Esophagus muscularis mucosa (tissue), 4 donors: ENCODE results near the gene RRAGC.

Source experiments
- CTCF ChIP-seq, 3 experiments: fragments of 200-600 bp in 2 of 3; fragments of 450-650 bp in 1 of 3; sonication (generic) in 2 of 3; IDR thresholded peaks; one replicate each; pipeline ENCODE4 v1.5.1; 2017 to 2019; ENCODE audit warnings: antibody characterized with exemption in 3 of 3, mild to moderate bottlenecking in 2 of 3, moderate library complexity in 1 of 3
- EP300 ChIP-seq: sonication (generic); formaldehyde crosslinking; IDR thresholded peaks from one replicate; pipeline ENCODE4 v1.6.1; 2017; ENCODE audit warnings: antibody characterized with exemption
- POLR2A ChIP-seq: fragments of 450-650 bp; IDR thresholded peaks from one replicate; pipeline ENCODE4 v1.6.1; 2017; ENCODE audit warnings: antibody characterized with exemption, moderate library complexity, mild to moderate bottlenecking, low read depth
- POLR2AphosphoS5 ChIP-seq, 2 donors: sonication (generic); formaldehyde crosslinking; IDR thresholded peaks; one replicate each; pipeline ENCODE4 v1.6.1; 2017; ENCODE audit warnings: antibody characterized with exemption in 2 of 2

- no peak for TF ChIP-seq POLR2A
- TF ChIP-seq CTCF (IDR thresholded peaks at IDR 0.05): no peak
- no peak for TF ChIP-seq EP300
- no peak for TF ChIP-seq POLR2AphosphoS5 (IDR thresholded peaks at IDR 0.05)
Observed at GRCh38 chr1:38865112-38865715, 5.6 kb upstream of the RRAGC start.
